ENCODE measurements around the gene SPA17.

DNA sequence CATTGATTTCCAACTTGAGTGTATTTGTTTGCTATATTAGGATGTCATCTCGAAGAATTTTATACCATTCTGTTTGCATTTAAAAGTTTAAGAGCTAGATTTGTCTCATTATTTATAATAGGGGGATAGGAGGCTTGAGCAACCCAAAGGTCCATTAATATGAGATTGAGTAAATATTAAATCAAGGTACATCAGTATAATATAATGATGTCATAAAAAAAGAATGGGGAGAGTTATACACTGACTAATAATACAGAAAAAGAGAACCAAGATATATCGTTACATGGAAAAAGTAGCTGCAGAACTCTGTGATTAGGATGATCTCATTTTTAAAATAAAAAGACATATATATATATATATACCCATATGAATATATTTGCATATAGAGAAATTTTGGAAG, 19.4 kb downstream of the SPA17 start:
- TF ChIP-seq CTCF (IDR thresholded peaks at IDR 0.05) (no peak), POLR2AphosphoS5 (IDR thresholded peaks at IDR 0.05) (no peak), POLR2A (IDR thresholded peaks at IDR 0.05) (no peak)

Data from breast epithelium (tissue), 3 donors.